Lower leg skin (tissue), 4 donors: ENCODE data around the gene ANKRD34B. TPM values are rescaled to one million over a fixed set of nuclear protein-coding genes. Genes with fewer than 3 reads are reported as not detected.

Source experiments
- DNase-seq, 2 donors: peaks; one replicate each; pipeline ENCODE4 v3.0.0-alpha.2; 2019; ENCODE audit warnings: low spot score in 2 of 2
- H3K4me3 ChIP-seq: fragments of 200-600 bp; sonication (generic); 2 replicates; pipeline ENCODE4 v1.5.1; 2017; ENCODE audit warnings: mild to moderate bottlenecking, low read depth; ENCODE audit not compliant: poor library complexity, severe bottlenecking
- CTCF ChIP-seq, 3 donors: fragments of 450-650 bp; IDR thresholded peaks; one replicate each; pipeline ENCODE4 v1.5.1; 2016; ENCODE audit warnings: antibody characterized with exemption in 3 of 3, mild to moderate bottlenecking in 3 of 3, moderate library complexity in 2 of 3
- POLR2A ChIP-seq, 2 donors: fragments of 450-650 bp; IDR thresholded peaks; one replicate each; pipeline ENCODE4 v1.6.1; 2016 to 2017; ENCODE audit warnings: antibody characterized with exemption in 2 of 2, mild to moderate bottlenecking in 1 of 2, moderate library complexity in 1 of 2
- WGBS, 2 donors: methylation state at CpG; one replicate each; pipeline ENCODE4 v1.1.5; 2018; 5-methylcytosine and 5-hydroxymethylcytosine counted together
- intact Hi-C: fragments of 100-400 bp; cut with DNase I; formaldehyde crosslinking; loops from one replicate; pipeline ENCODE4 v1.15.0; 2023; ENCODE audit warnings: low total_unique reads
- total RNA-seq, 4 donors: library from RNA; depleted of rRNA; stranded (reverse); fragments of >200 nt; gene quantifications; one replicate each; pipeline ENCODE4 v1.1.0, GENCODE V29; 2016

Gene ANKRD34B
- total RNA-seq, 4 donors from 2014 or later, result not detected

GRCh38 chr5:80541392-80541791, 28.7 kb downstream of the ANKRD34B start:
- TF ChIP-seq POLR2A (IDR thresholded peaks at IDR 0.05), result no peak
- no peak for TF ChIP-seq CTCF (IDR thresholded peaks at IDR 0.05)
- no peak for DNase-seq
- intact Hi-C loops, result no loop called here
- 54 to 55% methylated on average over 3 of the region's 3 CpGs for WGBS, 2 donors
- H3K4me3 ChIP-seq, result no peak overlapping the region

GRCh38 chr5:80540691-80541090, 29.4 kb downstream of the ANKRD34B start:
- TF ChIP-seq POLR2A (IDR thresholded peaks at IDR 0.05) (no peak), CTCF (IDR thresholded peaks at IDR 0.05) (no peak)
- WGBS, 2 donors, result 78 to 88% methylated on average over 1 of the region's 1 CpG

GRCh38 chr5:80516826-80517225, 53.3 kb downstream of the ANKRD34B start:
- 71 to 75% methylated on average over 4 of the region's 4 CpGs for WGBS, 2 donors
- DNase-seq, result no peak
- H3K4me3 ChIP-seq, result no peak overlapping the region
- TF ChIP-seq CTCF (IDR thresholded peaks at IDR 0.05) (no peak), POLR2A (IDR thresholded peaks at IDR 0.05) (no peak)
- intact Hi-C loops, result no loop called here

More at GRCh38 chr5:80540691-80541090, 29.4 kb downstream of the ANKRD34B start:
- DNase-seq, result no peak
- H3K4me3 ChIP-seq, result no peak overlapping the region
- intact Hi-C loops, result no loop called here

GRCh38 chr5:80509362-80509761, 60.7 kb downstream of the ANKRD34B start:
- 57 to 69% methylated on average over 4 of the region's 4 CpGs for WGBS, 2 donors
- no peak overlapping the region for H3K4me3 ChIP-seq
- intact Hi-C loops, result no loop called here
- no peak for DNase-seq
- TF ChIP-seq CTCF (IDR thresholded peaks at IDR 0.05) (no peak), POLR2A (IDR thresholded peaks at IDR 0.05) (no peak)

- intact Hi-C loops, result no loop called here
- no peak for TF ChIP-seq CTCF (IDR thresholded peaks at IDR 0.05)
- no peak for TF ChIP-seq POLR2A (IDR thresholded peaks at IDR 0.05)
- no peak overlapping the region for H3K4me3 ChIP-seq
- DNase-seq, result no peak
- 93 to 96% methylated on average over 6 of the region's 6 CpGs for WGBS, 2 donors
These were observed 61.2 kb downstream of the ANKRD34B start for GRCh38 chr5:80508844-80509243.

- WGBS, 2 donors, result 92 to 94% methylated on average over 3 of the region's 3 CpGs
- intact Hi-C loops, result no loop called here
- no peak for DNase-seq
- no peak for TF ChIP-seq POLR2A (IDR thresholded peaks at IDR 0.05)
- no peak for TF ChIP-seq CTCF (IDR thresholded peaks at IDR 0.05)
- H3K4me3 ChIP-seq, result no peak overlapping the region
These were observed 62.4 kb downstream of the ANKRD34B start for GRCh38 chr5:80507663-80508062.
